Parathyroid adenoma (tissue), 2 donors: ENCODE data around the gene GRK3.

Experiments
- H2AFZ ChIP-seq: fragments of 300-600 bp; sonication (generic); one replicate; pipeline ENCODE4 v1.7.0; 2017; ENCODE audit warnings: antibody characterized with exemption, mild to moderate bottlenecking
- H3K27ac ChIP-seq: fragments of 300-600 bp; sonication (generic); one replicate; pipeline ENCODE4 v1.7.0; 2017
- H3K27me3 ChIP-seq: fragments of 300-600 bp; sonication (generic); one replicate; pipeline ENCODE4 v1.7.0; 2017; ENCODE audit warnings: low read length; ENCODE audit not compliant: control insufficient read depth, insufficient read depth
- H3K36me3 ChIP-seq: fragments of 300-600 bp; sonication (generic); one replicate; pipeline ENCODE4 v1.7.0; 2017; ENCODE audit warnings: low read length; ENCODE audit not compliant: control insufficient read depth, insufficient read depth
- H3K4me1 ChIP-seq: fragments of 300-600 bp; sonication (generic); one replicate; pipeline ENCODE4 v1.7.0; 2017; ENCODE audit warnings: control low read depth
- H3K4me2 ChIP-seq: fragments of 300-600 bp; sonication (generic); one replicate; pipeline ENCODE4 v1.7.0; 2017; ENCODE audit warnings: low read length
- H3K4me3 ChIP-seq: fragments of 300-600 bp; sonication (generic); one replicate; pipeline ENCODE4 v1.7.0; 2017; ENCODE audit warnings: low read depth, low read length
- H3K79me2 ChIP-seq: fragments of 300-600 bp; sonication (generic); one replicate; pipeline ENCODE4 v1.7.0; 2017; ENCODE audit warnings: control low read depth
- H3K9ac ChIP-seq: fragments of 300-600 bp; sonication (generic); one replicate; pipeline ENCODE4 v1.7.0; 2017; ENCODE audit warnings: mild to moderate bottlenecking
- H3K9me3 ChIP-seq: fragments of 300-600 bp; sonication (generic); one replicate; pipeline ENCODE4 v1.7.0; 2017; ENCODE audit warnings: low read length; ENCODE audit not compliant: control insufficient read depth
- CTCF ChIP-seq: fragments of 300-600 bp; sonication (generic); IDR thresholded peaks from one replicate; pipeline ENCODE4 v1.7.0; 2017; ENCODE audit warnings: antibody characterized with exemption, mild to moderate bottlenecking
- donor health status: primary hyperparathyroidism.

Gene GRK3

GRCh38 chr22:25644122-25644521 lies 79.6 kb downstream of the GRK3 start:
- H3K79me2 ChIP-seq = no peaks in the 10 kb centered on the region
- H2AFZ ChIP-seq = no peak overlapping the region
- no peaks in the 10 kb centered on the region for H3K36me3 ChIP-seq
- H3K4me1 ChIP-seq = no peaks in the 10 kb centered on the region
- TF ChIP-seq CTCF = no peak
- no peak overlapping the region for H3K4me2 ChIP-seq
- no peak overlapping the region for H3K27ac ChIP-seq
- H3K4me3 ChIP-seq = no peak overlapping the region
- no peak overlapping the region for H3K9ac ChIP-seq
- no peaks in the 10 kb centered on the region for H3K9me3 ChIP-seq
- no peaks in the 10 kb centered on the region for H3K27me3 ChIP-seq

- H2AFZ ChIP-seq = no peak overlapping the region
- H3K27ac ChIP-seq = no peak overlapping the region
- no peak overlapping the region for H3K4me2 ChIP-seq
- no peaks in the 10 kb centered on the region for H3K9me3 ChIP-seq
- no peaks in the 10 kb centered on the region for H3K79me2 ChIP-seq
- no peaks in the 10 kb centered on the region for H3K27me3 ChIP-seq
- H3K4me3 ChIP-seq = no peak overlapping the region
- no peaks in the 10 kb centered on the region for H3K4me1 ChIP-seq
- H3K9ac ChIP-seq = no peak overlapping the region
- no peaks in the 10 kb centered on the region for H3K36me3 ChIP-seq
- TF ChIP-seq CTCF = no peak
Observed at GRCh38 chr22:25645266-25645665, 80.8 kb downstream of the GRK3 start.

GRCh38 chr22:25645964-25646363 lies 81.5 kb downstream of the GRK3 start:
- no peak overlapping the region for H3K4me2 ChIP-seq
- no peak overlapping the region for H3K9ac ChIP-seq
- H2AFZ ChIP-seq = no peak overlapping the region
- H3K27ac ChIP-seq = no peak overlapping the region
- no peaks in the 10 kb centered on the region for H3K4me1 ChIP-seq
- H3K27me3 ChIP-seq = no peaks in the 10 kb centered on the region
- H3K79me2 ChIP-seq = no peaks in the 10 kb centered on the region
- no peaks in the 10 kb centered on the region for H3K9me3 ChIP-seq
- H3K4me3 ChIP-seq = no peak overlapping the region
- no peak for TF ChIP-seq CTCF
- no peaks in the 10 kb centered on the region for H3K36me3 ChIP-seq

GRCh38 chr22:25650833-25651232 lies 86.4 kb downstream of the GRK3 start:
- Histone ChIP-seq H3K79me2 (no peaks in the 10 kb centered on the region), H3K4me2 (no peak overlapping the region), H3K27me3 (no peaks in the 10 kb centered on the region), H3K9me3 (no peaks in the 10 kb centered on the region), H3K27ac (no peak overlapping the region), H3K4me1 (no peaks in the 10 kb centered on the region), H3K4me3 (no peak overlapping the region), H3K36me3 (no peaks in the 10 kb centered on the region), H2AFZ (no peak overlapping the region), H3K9ac (no peak overlapping the region)
- no peak for TF ChIP-seq CTCF

GRCh38 chr22:25651332-25652085 lies 87.0 kb downstream of the GRK3 start:
- H2AFZ ChIP-seq = no peak overlapping the region
- no peaks in the 10 kb centered on the region for H3K9me3 ChIP-seq
- H3K36me3 ChIP-seq = no peaks in the 10 kb centered on the region
- TF ChIP-seq CTCF = no peak
- H3K27me3 ChIP-seq = no peaks in the 10 kb centered on the region
- no peak overlapping the region for H3K27ac ChIP-seq
- no peak overlapping the region for H3K9ac ChIP-seq
- no peaks in the 10 kb centered on the region for H3K4me1 ChIP-seq
- no peak overlapping the region for H3K4me2 ChIP-seq
- H3K4me3 ChIP-seq = no peak overlapping the region
- no peaks in the 10 kb centered on the region for H3K79me2 ChIP-seq
